OCI-LY1 (cell line): Measurements from ENCODE around the gene ARL5A.

Experiments
- H2AFZ ChIP-seq: fragments of 200-600 bp; sonication (generic), shearing (Covaris generic); 2 replicates; pipeline ENCODE4 v1.6.0; 2014; ENCODE audit warnings: antibody characterized with exemption, mild to moderate bottlenecking, low read length
- H3F3A ChIP-seq: fragments of 200-600 bp; sonication (generic), shearing (Covaris generic); 2 replicates; pipeline ENCODE4 v1.6.0; 2014; ENCODE audit warnings: mild to moderate bottlenecking, antibody characterized with exemption, low read length, moderate library complexity; ENCODE audit not compliant: insufficient read depth
- H3K27ac ChIP-seq: fragments of 200-600 bp; sonication (generic); 2 replicates; pipeline ENCODE4 v1.5.1; 2014; ENCODE audit warnings: low read length, mixed run types, mild to moderate bottlenecking, low read depth; ENCODE audit not compliant: poor library complexity, severe bottlenecking
- H3K27me3 ChIP-seq: fragments of 200-600 bp; sonication (generic); 2 replicates; pipeline ENCODE4 v1.6.0; 2014; ENCODE audit warnings: antibody characterized with exemption, mild to moderate bottlenecking, low read length, moderate library complexity; ENCODE audit not compliant: insufficient read depth
- H3K36me3 ChIP-seq: fragments of 200-600 bp; sonication (generic); 2 replicates; pipeline ENCODE4 v1.6.1; 2014; ENCODE audit warnings: mild to moderate bottlenecking, antibody characterized with exemption, low read length, moderate library complexity, mixed read lengths; ENCODE audit not compliant: insufficient read depth
- H3K4me1 ChIP-seq: fragments of 200-600 bp; sonication (generic); 2 replicates; pipeline ENCODE4 v1.5.1; 2014; ENCODE audit warnings: mild to moderate bottlenecking, low read length, moderate library complexity; ENCODE audit not compliant: insufficient read depth, severe bottlenecking
- H3K4me2 ChIP-seq: fragments of 200-600 bp; sonication (generic), shearing (Covaris generic); 2 replicates; pipeline ENCODE4 v1.6.1; 2014; ENCODE audit warnings: low read length
- H3K4me3 ChIP-seq: fragments of 200-600 bp; sonication (generic); 2 replicates; pipeline ENCODE4 v1.5.1; 2014; ENCODE audit warnings: low read length, low read depth, mild to moderate bottlenecking, mixed read lengths; ENCODE audit not compliant: poor library complexity, severe bottlenecking
- H3K79me2 ChIP-seq: fragments of 200-600 bp; shearing (Covaris generic); 2 replicates; pipeline ENCODE4 v1.6.1; 2016; ENCODE audit warnings: mixed run types, low read length, mixed read lengths; ENCODE audit not compliant: insufficient read depth
- H3K9ac ChIP-seq: fragments of 200-600 bp; sonication (generic), shearing (Covaris generic); 2 replicates; pipeline ENCODE4 v1.6.1; 2014; ENCODE audit warnings: mild to moderate bottlenecking, low read length, mixed read lengths
- H3K9me2 ChIP-seq: fragments of 200-600 bp; sonication (generic), shearing (Covaris generic); 2 replicates; pipeline ENCODE4 v1.6.1; 2014; ENCODE audit warnings: low read depth, mild to moderate bottlenecking, low read length, mixed read lengths
- H3K9me3 ChIP-seq: fragments of 200-600 bp; shearing (Covaris generic); 2 replicates; pipeline ENCODE4 v1.6.1; 2014; ENCODE audit warnings: low read length, mixed read lengths
- H4K20me1 ChIP-seq: fragments of 200-600 bp; sonication (generic), shearing (Covaris generic); 2 replicates; pipeline ENCODE4 v1.6.0; 2016; ENCODE audit warnings: mild to moderate bottlenecking, low read length; ENCODE audit not compliant: insufficient read depth
- CTCF ChIP-seq: fragments of 200-600 bp; sonication (generic), shearing (Covaris generic); IDR thresholded peaks from 2 replicates; pipeline ENCODE4 v1.5.1; 2017; ENCODE audit warnings: mild to moderate bottlenecking, antibody characterized with exemption, low read length, moderate library complexity, mixed read lengths
- EZH2 ChIP-seq: fragments of 200-600 bp; sonication (generic), shearing (Covaris generic); IDR thresholded peaks from 2 replicates; pipeline ENCODE4 v1.8.0; 2017; ENCODE audit warnings: borderline replicate concordance, mixed run types, mild to moderate bottlenecking, antibody characterized with exemption, low read length, moderate library complexity, mixed read lengths

Gene ARL5A

GRCh38 chr2:151757861-151758260, 70.4 kb downstream of the ARL5A start:
- Histone ChIP-seq H3K9me2 (no peaks in the 10 kb centered on the region), H4K20me1 (no peaks in the 10 kb centered on the region), H3K27me3 (no peaks in the 10 kb centered on the region), H3K4me1 (no peaks in the 10 kb centered on the region), H3K4me2 (no peak overlapping the region), H3K79me2 (no peaks in the 10 kb centered on the region), H3K36me3 (no peaks in the 10 kb centered on the region), H3K9me3 (no peaks in the 10 kb centered on the region), H2AFZ (no peak overlapping the region), H3K27ac (no peak overlapping the region), H3K9ac (no peak overlapping the region), H3F3A (no peaks in the 10 kb centered on the region), H3K4me3 (no peak overlapping the region)
- TF ChIP-seq EZH2 = no peak
- TF ChIP-seq CTCF = no peak

GRCh38 chr2:151756820-151757219, 71.4 kb downstream of the ARL5A start:
- no peak overlapping the region for H3K4me2 ChIP-seq
- H3K9me3 ChIP-seq = no peaks in the 10 kb centered on the region
- TF ChIP-seq CTCF (no peak), EZH2 (no peak)
- no peaks in the 10 kb centered on the region for H3K79me2 ChIP-seq
- no peaks in the 10 kb centered on the region for H3K27me3 ChIP-seq
- H3K27ac ChIP-seq = no peak overlapping the region
- no peaks in the 10 kb centered on the region for H3K4me1 ChIP-seq
- H2AFZ ChIP-seq = no peak overlapping the region
- H3K36me3 ChIP-seq = no peaks in the 10 kb centered on the region
- H3F3A ChIP-seq = no peaks in the 10 kb centered on the region
- H3K9ac ChIP-seq = no peak overlapping the region
- no peaks in the 10 kb centered on the region for H3K9me2 ChIP-seq
- no peak overlapping the region for H3K4me3 ChIP-seq
- no peaks in the 10 kb centered on the region for H4K20me1 ChIP-seq

- Histone ChIP-seq H3K27ac (no peak overlapping the region), H3K4me3 (no peak overlapping the region), H3K36me3 (no peaks in the 10 kb centered on the region), H4K20me1 (no peaks in the 10 kb centered on the region), H3K4me2 (no peak overlapping the region), H3K79me2 (no peaks in the 10 kb centered on the region), H3K9me2 (no peaks in the 10 kb centered on the region), H3K9ac (no peak overlapping the region), H3K4me1 (no peaks in the 10 kb centered on the region), H3K27me3 (no peaks in the 10 kb centered on the region), H2AFZ (no peak overlapping the region), H3F3A (no peaks in the 10 kb centered on the region), H3K9me3 (no peaks in the 10 kb centered on the region)
- no peak for TF ChIP-seq EZH2
- TF ChIP-seq CTCF = no peak
Observed at GRCh38 chr2:151754253-151754897, 73.8 kb downstream of the ARL5A start.
